ENCODE measurements around the gene RSRC2.
"Not testable (repeated sequence)": the region's sequence is repeated elsewhere in the genome, so short reads cannot be mapped to it uniquely, and the experiment has no call there.

- not testable (repeated sequence) for TF ChIP-seq BCL3 (IDR thresholded peaks at IDR 0.05; ENCODE audit: borderline replicate concordance, insufficient read depth, low read depth, low read length, poor library complexity, severe bottlenecking); ZNF687 (IDR thresholded peaks at IDR 0.05); CTCF (IDR thresholded peaks at IDR 0.05 in 2 of 3, conservative IDR thresholded peaks at IDR 0.05 in 1 of 3; ENCODE audit: control insufficient read depth in 2 of 3, extremely low read depth in 1 of 3, insufficient read depth in 1 of 3, low read depth in 3 of 3, low read length in 3 of 3); CBX3 (IDR thresholded peaks at IDR 0.05; ENCODE audit: borderline replicate concordance, low read depth); RELB (IDR thresholded peaks at IDR 0.05; ENCODE audit: low read depth); SIX5 (IDR thresholded peaks at IDR 0.05; ENCODE audit: low read depth, low read length, severe bottlenecking); SMC3 (IDR thresholded peaks at IDR 0.05; ENCODE audit: borderline replicate concordance, low read length); USF2 (IDR thresholded peaks at IDR 0.05; ENCODE audit: borderline replicate concordance, low read depth, low read length); POLR2A (IDR thresholded peaks at IDR 0.05; ENCODE audit: low read depth, low read length); RFX5 (IDR thresholded peaks at IDR 0.05; ENCODE audit: low read depth, low read length); CEBPB (IDR thresholded peaks at IDR 0.05; ENCODE audit: borderline replicate concordance in 1 of 2, low read depth in 2 of 2, low read length in 2 of 2)
Observed at GRCh38 chr12:122469856-122470255, 56.9 kb downstream of the RSRC2 start.
